ENCODE measurements around the gene IQGAP2. TPM values are rescaled to one million over a fixed set of nuclear protein-coding genes. Genes with fewer than 3 reads are reported as not detected.

The IQGAP2 gene
- polyA plus RNA-seq, 3 donors, result 72.4 to 95.7 (median 83.7) TPM

DNA sequence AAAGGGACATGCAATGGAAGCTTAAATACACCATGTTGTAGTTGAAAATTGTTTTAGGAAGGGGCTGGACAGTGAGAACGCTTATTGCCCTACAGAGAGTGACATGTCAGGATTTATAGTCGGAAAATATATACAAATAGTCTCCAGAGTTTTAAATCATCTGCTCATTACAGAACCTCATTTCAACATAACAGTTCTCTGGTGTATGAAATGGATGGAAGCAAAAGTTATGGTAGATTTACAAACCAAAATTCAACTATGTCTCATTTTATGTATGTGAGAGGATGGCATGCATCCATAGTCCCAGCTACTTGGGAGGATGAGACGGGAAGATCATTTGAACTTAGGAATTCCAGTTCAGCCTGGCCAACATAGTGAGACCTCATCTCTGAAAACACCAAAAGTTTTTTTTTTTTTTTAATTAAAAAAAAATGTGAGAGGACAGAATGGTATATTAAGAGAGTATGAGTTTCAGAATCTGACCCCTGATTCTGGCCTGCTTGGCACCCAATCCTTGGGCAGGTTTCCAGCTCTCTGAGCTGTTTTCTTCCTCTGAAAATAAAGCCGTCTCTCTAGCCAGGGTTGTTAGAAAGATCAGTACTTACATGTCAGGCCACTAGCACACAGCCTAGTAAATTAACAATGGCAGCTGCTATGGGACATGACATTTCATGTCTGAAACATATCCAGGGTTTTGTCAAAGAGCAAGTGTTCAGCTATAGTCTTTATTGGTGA lies 40.1 kb downstream of the IQGAP2 start:
- no peak for DNase-seq (ENCODE audit: low read depth in 3 of 3, low spot score in 2 of 3)

GRCh38 chr5:76445063-76445462 lies 42.0 kb downstream of the IQGAP2 start:
- no peak for DNase-seq (ENCODE audit: low read depth in 3 of 3, low spot score in 2 of 3)

DNA sequence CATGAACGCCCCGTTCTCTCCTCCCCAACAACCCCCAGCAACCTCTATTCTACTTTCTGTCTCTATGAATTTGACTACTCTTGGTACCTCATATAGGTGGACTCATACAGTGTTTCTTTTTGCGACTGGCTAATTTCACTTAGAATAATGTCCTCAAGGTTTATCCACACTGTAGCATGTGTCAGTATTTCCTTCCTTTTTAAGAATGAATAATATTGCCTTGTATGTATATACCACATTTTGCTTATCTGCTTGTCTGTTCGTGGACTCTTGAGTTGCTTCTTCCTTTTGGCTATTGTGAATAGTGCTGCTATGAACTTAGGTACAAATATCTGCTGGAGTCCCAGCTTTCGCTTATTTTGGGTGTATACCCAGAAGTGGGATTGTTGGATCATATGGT lies 42.7 kb downstream of the IQGAP2 start:
- no peak for DNase-seq (ENCODE audit: low read depth in 3 of 3, low spot score in 2 of 3)

- DNase-seq (ENCODE audit: low read depth in 3 of 3, low spot score in 2 of 3), result no peak
Observed at GRCh38 chr5:76446776-76447175, 43.7 kb downstream of the IQGAP2 start.

GRCh38 chr5:76449606-76450005 lies 46.5 kb downstream of the IQGAP2 start:
- no peak for DNase-seq (ENCODE audit: low read depth in 3 of 3, low spot score in 2 of 3)

GRCh38 chr5:76450054-76450453 lies 47.0 kb downstream of the IQGAP2 start:
- no peak for DNase-seq (ENCODE audit: low read depth in 3 of 3, low spot score in 2 of 3)

- DNase-seq (ENCODE audit: low read depth in 3 of 3, low spot score in 2 of 3), result no peak
Observed at GRCh38 chr5:76451031-76451701, 48.1 kb downstream of the IQGAP2 start.

GRCh38 chr5:76455531-76456133 lies 52.5 kb downstream of the IQGAP2 start:
- DNase-seq (ENCODE audit: low read depth in 3 of 3, low spot score in 2 of 3), result no peak

GRCh38 chr5:76456258-76456657 lies 53.2 kb downstream of the IQGAP2 start:
- DNase-seq (ENCODE audit: low read depth in 3 of 3, low spot score in 2 of 3), result no peak

DNA sequence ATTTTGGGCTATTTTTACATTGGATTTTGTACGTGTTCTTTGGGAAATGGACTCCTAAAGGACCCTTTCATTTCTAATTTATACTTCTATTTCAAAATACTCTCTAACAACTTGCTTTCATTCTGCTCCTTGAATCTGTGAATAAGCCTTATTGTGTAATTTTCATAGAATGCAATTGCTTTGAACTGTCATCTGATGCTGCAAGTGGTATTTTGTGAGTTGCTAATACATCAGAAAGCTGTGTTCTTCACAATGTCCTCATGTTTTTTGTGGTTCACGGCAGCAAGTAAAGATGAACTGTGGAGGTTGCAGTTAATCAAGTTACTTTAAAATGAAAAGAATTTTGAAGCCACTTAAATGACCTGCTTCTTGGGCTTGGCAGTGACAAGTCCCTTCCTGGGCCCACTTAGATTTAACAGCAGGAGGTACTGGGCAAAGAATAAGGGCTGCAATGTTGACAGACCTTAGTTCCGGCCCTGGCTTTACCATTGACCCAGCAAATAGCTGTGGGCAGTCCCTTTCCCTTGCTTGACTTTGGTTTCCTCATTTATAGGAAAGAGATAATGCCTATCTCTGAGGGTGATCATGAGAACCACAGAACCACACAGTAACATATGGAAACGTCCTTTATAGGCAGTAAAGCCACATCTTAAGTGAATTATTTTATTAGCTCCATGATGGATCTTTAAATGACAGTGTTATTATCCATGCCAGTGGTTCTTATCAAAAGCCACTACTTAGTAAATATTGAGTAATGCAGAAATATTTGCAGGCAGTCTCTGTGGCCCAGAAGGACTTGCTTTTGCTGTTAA lies 54.8 kb downstream of the IQGAP2 start:
- no peak for DNase-seq (ENCODE audit: low read depth in 3 of 3, low spot score in 2 of 3)

DNA sequence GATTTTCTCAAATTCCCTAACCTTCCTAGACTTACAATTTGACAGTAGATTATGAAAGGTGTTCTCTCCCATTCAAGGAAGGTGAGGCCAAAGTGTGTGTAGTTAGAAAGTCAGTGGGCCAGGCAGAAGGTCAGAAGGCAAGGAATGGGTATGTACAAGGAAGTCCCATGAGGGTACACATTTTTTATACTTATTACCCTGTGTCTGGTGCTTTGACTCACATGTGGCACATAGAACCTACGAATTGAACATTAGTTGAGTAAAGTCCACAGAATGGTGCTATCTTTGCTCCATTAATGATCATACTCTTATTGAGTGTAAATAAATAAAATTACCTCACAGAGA lies 55.4 kb downstream of the IQGAP2 start:
- DNase-seq (ENCODE audit: low read depth in 3 of 3, low spot score in 2 of 3), result no peak

GRCh38 chr5:76460104-76460503 lies 57.0 kb downstream of the IQGAP2 start:
- DNase-seq (ENCODE audit: low read depth in 3 of 3, low spot score in 2 of 3), result no peak

GRCh38 chr5:76462097-76462667 lies 59.1 kb downstream of the IQGAP2 start:
- DNase-seq (ENCODE audit: low read depth in 3 of 3, low spot score in 2 of 3), result no peak

- no peak for DNase-seq (ENCODE audit: low read depth in 3 of 3, low spot score in 2 of 3)
Observed at GRCh38 chr5:76467216-76467615, 64.1 kb downstream of the IQGAP2 start.

- DNase-seq (ENCODE audit: low read depth in 3 of 3, low spot score in 2 of 3), result no peak
Observed at GRCh38 chr5:76468635-76469425, 65.7 kb downstream of the IQGAP2 start.

DNA sequence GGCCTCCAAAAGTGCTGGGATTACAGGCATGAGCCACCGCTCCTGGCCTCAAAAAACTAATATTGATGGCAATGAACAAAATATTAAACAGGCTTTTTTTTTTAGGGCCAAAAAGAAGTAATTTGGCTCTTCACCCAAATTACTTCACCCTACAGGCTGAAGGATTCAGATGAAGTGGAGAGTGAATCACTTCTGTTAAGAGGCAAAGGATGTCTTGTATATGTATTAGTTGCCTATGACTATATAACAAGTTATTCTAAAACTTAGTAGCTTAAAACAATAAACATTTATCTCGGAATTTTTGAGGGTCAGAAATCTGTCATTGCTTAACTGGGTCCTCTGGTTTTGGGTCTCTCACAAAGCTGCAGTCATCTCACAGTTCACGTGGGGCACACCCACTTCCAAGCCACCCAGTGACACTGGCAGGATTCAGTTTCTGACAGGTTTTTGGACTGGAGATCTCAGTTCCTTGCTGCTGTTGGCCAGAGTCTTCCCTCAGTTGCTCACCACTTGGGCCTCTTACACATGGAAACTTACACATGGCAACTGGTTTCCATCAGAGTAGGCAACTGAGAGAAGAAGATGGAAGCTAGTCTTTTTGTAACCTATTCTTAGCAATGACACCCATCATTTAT lies 66.7 kb downstream of the IQGAP2 start:
- no peak for DNase-seq (ENCODE audit: low read depth in 3 of 3, low spot score in 2 of 3)

DNA sequence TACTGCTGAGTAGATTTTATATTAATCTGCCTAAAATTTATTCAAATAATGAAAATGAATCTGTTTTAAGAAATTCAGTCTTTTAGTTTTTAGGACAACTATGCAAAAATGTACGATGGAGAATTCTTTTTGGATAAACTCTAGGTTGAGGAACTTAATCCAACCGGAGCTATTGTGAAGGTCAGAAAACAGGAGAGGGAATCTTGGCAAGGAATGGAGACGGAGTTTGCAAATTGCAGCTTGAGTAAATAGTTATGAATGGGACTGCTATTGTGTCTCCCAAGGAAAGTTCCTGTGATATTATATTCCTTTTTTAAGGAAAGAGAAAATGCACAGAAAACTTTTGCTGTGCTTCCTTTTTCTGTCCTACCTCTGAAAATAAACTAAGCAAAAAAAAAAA lies 67.9 kb downstream of the IQGAP2 start:
- DNase-seq (ENCODE audit: low read depth in 3 of 3, low spot score in 2 of 3), result no peak

- DNase-seq (ENCODE audit: low read depth in 3 of 3, low spot score in 2 of 3), result no peak
Observed at GRCh38 chr5:76471406-76471805, 68.3 kb downstream of the IQGAP2 start.

DNA sequence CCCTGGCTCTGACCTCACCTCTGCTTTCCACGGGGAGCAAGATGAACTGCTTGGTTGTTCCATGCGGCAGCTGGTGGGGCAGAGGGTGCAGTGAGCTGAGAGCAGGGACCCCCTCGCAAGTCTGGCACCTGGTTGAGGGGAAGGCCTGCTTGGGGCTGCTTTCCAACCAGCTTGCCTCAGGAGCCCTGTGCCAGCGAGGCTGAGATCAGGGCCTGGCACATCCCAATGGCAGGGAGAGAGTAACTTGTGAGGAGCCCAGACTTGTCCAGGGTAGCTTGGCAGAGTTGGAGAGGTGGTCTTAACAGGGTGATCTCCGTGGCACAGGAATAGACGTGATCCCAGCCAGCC lies 68.9 kb downstream of the IQGAP2 start:
- DNase-seq (ENCODE audit: low read depth in 3 of 3, low spot score in 2 of 3), result no peak

All from right renal cortex interstitium (tissue), 3 donors.